Stimulated activated CD4-positive, alpha-beta T cell treated with anti-CD3 and anti-CD28 coated beads, Interleukin-1b, Interleukin-23, amount 100 ng/mL, for 48 hours (primary cell): Measurements from ENCODE around the gene DNAJC28.
A peak's percentile ranks its signal among the peaks of the same experiment; 100 is the strongest.
"Not testable (repeated sequence)": the region's sequence is repeated elsewhere in the genome, so short reads cannot be mapped to it uniquely, and the experiment has no call there.

Source experiments
- DNase-seq: peaks from one replicate; pipeline ENCODE4 v3.0.0-alpha.2; 2020

Gene DNAJC28

DNA sequence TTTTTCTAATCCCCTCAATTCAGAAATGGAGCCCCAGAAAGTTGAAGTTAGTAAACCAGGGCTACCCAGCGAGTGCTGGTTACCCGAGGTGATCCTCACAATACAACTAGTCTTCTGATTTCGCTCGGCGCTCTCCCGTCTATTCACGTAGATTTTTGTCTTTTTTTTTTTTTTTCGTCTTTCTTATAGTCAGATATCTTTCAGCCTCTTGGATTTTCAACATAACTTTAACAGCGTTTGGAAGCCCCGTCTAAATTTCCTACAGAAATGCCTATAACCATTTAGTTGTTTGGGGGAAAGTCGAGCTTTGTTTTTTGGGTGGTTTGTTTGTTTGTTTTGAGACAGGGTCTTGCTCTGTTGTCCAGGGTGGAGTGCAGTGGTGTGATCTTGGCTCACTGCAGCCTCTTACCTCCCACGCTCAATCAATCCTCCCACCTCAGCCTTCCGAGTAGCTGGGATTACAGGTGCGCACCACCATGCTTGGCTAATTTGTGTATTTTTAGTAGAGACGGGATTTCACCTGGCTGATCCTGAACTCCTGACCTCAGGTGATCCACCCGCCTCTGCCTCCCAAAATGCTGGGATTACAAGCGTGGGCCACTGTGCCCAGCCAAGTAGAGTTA lies 10.9 kb downstream of the DNAJC28 start:
- DNase-seq = no peak

DNA sequence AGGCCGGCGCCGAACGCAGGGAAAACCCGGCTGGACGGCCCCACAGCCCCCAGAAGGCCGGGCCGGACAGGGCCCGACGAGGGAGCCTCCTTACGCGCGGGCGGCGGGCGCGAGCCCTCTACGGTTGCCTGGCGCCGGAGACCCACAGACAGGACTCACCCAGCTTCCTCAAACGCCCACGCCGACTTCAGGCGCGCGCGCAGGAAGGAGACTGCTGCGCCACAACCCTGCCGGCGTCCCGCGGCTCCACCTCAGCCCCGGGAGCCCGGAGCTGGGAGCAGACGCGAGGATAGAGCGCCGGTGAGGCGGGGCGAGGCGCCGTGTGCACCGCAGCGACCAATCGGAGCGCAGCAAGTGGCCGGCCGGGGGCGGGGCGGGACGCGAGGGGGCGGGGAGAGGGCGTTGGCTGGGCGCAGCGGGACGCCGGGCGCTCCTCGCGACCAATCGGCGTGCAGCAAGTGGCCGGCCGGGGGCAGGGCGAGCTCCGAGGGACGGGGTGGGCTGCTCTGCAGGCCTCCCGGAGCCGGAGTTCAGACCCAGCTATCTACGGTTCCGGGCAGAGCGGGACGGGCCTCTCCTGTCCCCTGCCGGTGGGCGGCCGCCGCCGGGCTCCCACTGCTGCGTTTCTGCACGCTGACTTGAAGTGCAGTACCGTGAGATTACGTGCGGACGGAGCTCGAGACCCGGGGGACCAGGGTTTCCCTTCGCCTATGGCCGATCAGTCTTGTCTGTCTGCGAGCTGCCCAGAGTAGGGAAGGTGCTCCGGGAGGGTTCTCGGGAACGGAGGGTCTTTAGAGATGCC lies 11.6 kb downstream of the DNAJC28 start, which contains the start of gene TMEM50B:
Gene TMEM50B, minus strand, starts transcription at position 296 of the 802 bp plus-strand sequence. CDS start 11,089 bp downstream, outside the sequence.
- peak; percentile 97 for DNase-seq

DNA sequence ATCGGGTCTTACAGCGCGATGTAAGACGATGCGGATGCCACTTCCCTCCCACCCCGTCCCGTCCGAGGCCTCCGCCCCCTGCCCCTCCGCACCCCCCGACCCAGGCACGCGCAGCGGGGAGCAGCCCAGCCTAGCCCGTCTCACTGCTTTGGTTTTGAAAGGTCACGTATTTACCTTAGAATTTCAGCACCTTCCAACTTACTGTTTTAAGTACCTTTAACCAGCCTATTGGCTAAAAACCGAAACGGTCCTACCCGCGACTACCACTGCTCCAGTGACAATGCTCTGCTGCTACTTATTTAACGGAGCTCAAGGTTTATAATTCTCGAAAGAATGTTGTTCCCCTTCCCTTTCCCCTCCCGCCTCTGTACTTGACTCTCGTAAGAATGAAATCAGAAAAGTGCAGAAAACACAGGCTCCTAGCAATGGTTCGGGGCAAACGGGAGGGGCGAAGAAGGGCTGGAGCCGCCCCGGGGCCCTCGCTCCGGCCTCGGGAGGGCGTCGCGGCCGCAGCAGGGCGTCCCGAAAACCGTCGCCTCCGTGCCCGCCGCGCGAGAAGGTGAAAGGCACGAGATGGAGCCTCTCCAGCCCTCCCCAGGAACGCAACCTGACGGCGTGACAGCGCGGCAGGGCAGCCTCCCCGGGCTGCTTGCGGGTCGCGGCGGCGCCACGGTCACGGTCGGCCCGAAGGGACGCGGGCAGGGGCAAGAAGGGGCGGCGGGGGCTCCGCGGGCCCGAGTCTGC lies 12.4 kb downstream of the DNAJC28 start:
- peak; percentile 35 for DNase-seq

DNA sequence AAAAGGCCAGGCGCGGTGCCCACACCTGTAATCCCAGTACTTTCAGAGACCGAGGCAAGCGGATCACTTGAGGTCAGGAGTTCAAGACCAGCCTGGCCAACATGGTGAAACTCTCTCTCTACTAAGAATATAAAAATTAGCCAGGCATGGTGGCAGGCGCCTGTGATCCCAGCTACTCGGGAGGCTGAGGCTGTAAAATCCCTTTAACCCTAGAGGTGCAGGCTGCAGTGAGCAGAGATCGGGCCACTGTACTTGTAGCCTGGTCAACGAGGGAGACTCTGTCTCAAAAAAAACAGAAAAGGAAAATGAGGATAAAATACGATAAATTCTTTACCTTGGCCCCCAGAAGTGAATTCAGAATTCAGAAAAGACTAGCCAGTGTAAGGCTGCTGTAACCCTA lies 13.3 kb downstream of the DNAJC28 start:
- no peak for DNase-seq

DNA sequence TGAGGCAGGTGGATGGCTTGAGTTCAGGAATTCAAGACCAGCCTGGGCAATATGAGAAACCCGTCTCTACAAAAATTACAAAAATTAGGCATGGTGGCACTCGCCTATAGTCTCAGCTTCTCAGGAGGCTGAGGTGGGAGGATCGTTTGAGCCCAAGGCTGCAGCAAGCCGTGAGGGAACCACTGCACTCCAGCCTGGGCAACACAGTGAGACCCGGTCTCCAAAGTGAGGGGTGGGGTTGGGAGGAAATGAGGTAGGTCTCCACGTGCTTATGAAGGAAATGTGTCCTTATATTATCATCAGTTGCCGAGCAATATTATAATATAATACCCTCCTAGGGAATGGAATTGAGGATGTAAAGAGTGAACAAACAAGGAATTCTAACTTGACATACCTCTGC lies 14.4 kb downstream of the DNAJC28 start:
- no peak for DNase-seq

DNA sequence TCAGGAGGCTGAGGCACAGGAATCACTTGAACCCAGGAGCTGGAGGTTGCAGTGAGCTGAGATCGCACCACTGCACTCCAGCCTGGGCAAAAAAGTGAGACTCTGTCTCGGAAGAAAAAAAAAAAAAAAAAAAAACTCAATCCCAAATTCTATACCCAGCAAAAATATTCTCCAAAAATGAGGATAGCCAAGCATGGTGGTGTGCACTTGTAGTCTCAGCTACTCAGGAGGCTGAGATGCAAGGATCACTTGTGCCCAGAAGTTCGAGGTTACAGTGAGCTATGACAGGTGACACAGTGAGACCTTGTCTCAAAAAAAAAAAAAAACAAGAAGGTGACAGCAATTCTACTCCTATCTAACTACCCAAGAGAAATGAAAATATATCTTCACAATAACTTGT lies 18.2 kb downstream of the DNAJC28 start:
- no peak for DNase-seq

DNA sequence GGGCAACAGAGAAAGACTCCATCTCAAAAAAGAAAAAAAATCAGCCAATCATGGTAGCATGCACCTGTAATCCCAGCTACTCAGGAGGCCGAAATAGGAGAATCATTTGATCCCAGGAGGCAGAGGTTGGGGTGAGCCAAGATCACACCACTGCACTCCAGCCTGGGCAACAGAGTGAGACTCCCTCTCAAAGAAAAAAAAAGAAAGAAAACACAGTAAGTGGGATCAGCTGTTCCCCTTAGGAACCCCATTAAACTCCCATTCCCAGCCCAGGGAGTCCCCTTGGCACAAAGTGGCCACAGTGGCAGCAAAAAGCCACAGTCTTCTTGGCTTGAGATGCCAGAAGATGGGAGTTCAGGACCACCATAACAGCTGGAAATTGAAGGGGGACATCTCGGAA lies 20.8 kb downstream of the DNAJC28 start:
- DNase-seq = no peak

DNA sequence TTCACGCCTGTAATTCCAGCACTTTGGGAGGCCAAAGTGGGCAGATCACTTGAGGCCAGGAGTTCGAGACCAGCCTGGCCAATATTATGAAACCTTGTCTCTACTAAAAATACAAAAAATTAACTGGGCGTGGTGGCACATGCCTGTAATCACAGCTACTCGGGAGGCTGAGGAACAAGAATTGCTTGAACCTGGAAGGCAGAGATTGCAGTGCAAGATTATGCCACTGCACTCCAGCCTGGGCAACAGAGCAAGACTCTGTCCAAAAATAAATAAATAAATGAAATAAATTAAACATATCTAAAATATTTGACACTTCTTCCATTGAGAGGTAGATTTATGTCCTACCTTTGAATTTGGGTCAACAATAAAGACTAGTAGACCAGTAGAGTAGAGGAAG lies 22.3 kb downstream of the DNAJC28 start:
- DNase-seq = not testable (repeated sequence)

DNA sequence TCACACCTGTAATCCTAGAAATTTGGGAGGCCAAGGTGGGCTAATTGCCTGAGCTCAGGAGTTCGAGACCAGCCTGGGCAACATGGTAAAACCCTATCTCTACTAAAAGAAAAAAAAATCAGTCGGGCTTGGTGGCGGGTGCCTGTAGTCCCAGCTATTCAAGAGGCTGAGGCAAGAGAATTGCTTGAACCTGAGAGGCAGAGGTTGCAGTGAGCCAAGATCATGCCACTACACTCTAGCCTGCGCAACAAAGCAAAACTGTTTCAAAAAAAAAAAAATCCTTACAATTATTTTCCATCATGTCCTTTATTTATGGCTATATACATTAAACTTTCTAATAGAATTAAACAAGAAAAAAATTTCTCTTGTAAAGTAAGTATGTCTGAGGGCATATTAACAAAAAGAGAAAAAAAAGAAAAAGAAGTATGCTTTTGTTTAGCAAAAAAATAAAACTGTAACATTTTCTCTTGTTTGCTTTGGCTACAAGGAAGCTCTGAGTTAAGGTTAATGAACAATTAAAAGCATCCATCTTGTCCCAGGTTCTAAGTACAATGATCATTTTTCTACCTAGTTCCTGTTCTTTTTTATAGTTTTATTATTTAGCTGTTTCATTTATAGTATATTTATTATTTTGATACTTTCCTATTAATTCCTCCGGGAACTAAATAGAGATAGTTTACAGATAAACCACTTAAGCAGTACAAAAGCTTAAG lies 29.8 kb downstream of the DNAJC28 start:
- no peak for DNase-seq

DNA sequence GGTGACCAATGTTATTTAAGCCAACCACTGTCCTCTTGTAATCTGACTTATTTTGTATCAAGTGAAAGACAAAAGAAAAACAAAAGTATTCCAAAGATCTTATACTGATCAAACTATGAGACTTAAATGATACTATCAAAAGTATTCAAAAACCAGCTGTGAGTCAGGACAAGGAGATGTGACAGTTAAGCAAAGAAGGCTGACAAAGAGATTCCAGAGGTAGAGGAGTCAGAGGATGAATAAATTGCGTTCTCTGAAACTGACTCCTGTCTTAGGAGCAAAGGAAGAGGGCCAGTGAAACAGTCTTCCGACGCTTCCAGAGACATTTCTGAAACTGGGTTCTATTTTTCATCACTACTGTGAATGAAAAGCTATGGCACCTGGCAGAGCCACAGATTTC lies 32.7 kb downstream of the DNAJC28 start:
- DNase-seq = no peak

DNA sequence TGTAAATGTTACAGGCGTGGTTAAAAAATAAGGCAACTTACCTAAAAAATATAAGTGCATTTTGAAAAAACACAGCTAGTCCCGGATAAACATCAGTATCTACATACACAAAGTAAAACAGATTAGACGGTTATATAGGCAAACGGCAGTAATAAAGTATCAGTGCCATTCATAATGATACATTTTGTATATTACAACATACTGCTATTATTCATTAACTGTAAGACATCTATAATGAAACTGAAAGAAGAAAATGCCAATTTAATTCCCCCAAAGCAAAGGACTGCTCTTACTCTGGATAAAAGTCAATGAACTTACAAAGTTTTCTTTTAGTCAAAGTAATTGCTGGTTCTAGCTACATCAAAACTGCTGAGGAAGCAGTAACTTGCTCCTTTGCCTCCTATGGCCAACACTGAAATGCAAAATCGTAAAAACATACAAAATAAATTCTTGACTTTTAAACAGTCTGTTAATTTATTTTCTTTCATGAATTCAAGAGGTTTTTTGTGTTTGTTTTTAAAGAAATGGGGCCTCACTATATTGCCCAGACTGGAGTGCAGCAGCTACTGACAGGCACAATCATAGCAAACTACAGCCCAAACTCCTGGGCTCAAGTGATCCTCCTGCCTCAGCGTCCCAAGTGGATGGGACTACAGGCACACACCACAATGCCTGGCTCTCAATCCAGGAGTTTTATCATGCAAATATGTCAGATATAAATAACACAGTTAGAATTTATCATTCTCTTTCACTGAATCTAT lies 35.6 kb downstream of the DNAJC28 start:
- DNase-seq = no peak

DNA sequence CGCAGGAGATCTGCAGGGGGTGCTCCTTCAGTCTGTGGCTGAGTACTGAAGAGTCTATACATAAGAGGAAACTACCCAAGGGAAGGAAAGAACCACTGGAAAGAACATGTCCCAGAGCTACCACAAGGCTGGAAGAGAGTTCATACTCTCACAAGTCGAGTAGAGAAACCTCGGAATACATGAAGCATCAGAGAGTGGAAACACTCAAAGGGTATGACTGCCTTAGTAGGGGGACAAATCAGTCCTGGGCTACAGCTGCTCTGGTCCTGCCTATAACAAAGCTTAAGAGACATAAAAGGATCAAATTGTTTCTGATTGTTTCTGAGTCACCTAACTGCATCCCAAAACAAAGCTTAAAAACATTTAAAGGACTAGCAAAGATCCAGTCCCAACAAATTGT lies 39.2 kb downstream of the DNAJC28 start:
- DNase-seq = no peak

DNA sequence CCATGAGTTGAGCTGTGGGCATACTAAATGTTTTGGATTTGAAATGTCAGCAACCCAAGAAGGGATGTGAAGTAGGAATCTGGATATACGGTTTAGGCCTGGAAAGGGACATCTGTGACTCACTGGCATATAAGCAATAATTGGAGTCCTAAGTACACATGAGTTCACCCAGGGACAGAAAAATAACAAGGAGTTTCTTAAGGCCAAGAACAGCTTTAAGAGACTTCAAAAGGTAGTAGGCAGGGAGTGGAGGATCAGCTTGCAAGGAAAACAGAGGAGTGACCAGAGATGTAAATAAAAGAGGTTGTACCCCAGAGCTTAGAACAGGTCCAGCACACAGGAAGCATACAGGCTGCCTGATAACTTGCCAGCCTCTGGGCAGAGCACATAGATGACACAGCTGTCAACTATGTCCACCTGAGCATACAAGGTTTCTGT lies 39.9 kb downstream of the DNAJC28 start:
- no peak for DNase-seq

DNA sequence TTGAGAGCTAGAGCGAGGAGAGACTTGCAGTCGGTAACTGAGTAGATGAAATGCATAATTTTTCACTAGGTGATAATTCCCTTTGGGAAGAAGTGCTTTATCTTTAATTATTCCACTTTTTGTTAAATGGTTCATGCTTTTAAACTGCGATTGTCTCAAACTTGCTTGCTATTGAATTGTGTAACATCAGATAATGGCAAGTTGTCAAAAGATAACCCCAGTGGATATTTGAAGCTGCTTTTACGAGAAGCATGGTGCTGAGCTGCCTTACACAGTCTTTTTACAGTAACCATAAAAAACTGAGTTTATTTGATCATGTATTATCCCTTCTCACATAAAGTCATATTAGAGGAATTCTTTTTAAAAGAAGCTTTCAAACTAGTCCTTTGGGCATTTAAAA lies 41.9 kb downstream of the DNAJC28 start:
- DNase-seq = no peak

DNA sequence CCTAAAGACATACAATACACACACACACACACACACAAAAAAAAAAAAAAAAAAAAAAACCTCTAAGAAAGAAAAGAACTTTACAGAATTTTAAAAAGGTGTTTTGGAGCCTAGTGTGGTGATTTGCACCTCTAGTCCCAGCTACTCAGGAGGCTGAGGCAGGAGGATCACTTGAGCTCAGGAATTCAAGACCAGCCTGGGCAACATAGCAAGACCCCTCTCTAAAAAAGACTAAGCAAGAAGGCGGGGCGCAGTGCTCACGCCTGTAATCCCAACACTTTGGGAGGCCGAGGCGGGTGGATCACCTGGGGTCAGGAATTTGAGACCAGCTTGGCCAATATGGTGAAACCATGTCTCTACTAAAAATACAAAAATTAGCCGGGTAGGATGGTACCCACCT lies 44.9 kb downstream of the DNAJC28 start:
- not testable (repeated sequence) for DNase-seq

DNA sequence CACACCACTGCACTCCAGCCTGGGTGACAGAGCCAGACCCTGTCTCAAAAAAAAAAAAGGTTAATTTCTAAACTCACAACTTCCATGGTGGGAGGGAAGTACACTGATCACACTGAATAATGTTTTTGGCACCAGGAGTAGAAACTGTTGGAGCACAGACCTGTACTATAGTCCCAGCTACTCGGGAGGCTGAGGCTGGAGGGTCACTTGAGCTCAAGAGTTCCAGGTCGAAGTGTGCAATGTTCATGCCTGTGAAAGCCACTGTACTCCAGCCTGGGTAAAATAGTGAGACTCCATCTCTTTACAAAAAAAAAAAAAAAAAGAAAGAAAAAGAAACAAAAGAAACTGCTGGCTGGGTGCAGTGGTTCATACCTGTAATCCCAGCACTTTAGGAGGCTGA lies 47.0 kb downstream of the DNAJC28 start:
- no peak for DNase-seq

DNA sequence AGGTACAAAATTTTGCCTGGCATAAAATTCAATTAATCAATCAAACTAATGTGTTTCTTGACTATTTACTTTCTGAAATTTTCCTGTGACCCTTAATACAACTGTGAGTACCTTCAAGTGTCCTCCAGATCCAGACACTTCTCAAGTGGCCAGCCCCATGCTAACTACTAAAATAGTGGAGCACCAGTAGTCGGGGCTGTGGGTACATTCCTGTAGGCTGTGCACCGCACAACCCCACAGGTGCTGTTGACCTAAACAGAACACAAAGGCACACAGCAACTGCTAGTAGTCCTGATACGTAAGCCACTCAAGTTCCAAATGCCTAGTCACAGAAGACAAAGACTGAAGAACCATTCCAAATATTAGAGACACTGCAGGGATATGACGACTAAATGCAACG lies 48.3 kb downstream of the DNAJC28 start:
- DNase-seq = no peak

DNA sequence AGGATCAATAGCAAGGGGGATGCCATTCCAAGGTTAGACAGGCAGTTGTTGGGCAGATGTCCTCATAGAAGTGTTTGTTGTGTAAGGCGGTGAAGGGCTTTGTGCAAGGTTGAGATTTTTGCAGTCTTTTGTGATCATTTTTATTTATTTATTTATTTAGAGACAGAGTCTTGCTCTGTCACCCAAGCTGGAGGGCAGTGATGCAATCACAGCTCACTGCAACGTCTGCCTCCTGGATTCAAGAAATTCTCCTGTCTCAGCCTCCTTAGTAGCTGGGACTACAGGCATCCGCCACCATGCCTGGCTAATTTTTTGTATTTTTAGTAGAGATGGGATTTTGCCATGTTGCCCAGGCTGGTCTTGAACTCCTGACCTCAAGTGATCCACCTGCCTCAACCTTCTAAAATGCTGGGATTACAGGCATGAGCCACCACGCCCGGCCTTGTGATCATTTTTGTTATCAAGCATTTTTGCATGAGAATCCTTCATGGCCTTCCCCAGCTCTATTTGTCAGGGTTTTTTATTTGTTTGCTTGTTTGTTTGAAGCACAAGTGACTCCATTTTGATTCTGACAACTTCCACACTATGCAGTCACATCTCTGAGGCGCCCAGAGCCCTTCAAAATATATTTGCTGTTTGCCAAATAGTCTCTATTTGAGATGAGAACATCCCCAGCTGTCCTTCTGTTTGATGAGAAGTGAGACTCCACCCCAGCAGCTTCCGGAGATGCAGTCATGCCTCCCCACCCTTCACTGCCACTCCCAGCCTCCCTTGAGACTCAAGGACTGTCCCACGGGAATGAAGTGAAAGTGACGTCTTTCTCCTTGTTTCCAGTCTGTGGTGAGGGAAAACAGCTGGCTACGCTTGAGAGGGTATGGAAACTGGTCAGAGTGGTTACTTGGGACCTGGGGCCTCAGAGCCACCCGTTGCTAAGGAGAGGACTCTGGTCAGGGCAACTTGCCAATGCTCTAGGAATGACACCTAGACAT lies 49.7 kb downstream of the DNAJC28 start:
- no peak for DNase-seq
